HepG2 (cell line): ENCODE results near the gene MYBPC3. TPM values are rescaled to one million over a fixed set of nuclear protein-coding genes. Genes with fewer than 3 reads are reported as not detected.

Experiments used
- ARHGAP35 ChIP-seq: sonication (generic); formaldehyde crosslinking; IDR thresholded peaks from 2 replicates; pipeline ENCODE4 v1.9.0; 2022; ENCODE audit warnings: mild to moderate bottlenecking, inconsistent platforms, moderate library complexity, missing genetic modification reagents, borderline replicate concordance
- CEBPB ChIP-seq: IDR thresholded peaks from 2 replicates; pipeline ENCODE4 v1.6.1; 2011; ENCODE audit warnings: low read depth, low read length, improper control_type of control experiment, borderline replicate concordance
- DPF2 ChIP-seq: sonication (generic); formaldehyde crosslinking; IDR thresholded peaks from 2 replicates; pipeline ENCODE4 v1.4.0; 2020; ENCODE audit warnings: mild to moderate bottlenecking, low read depth, missing genetic modification reagents, borderline replicate concordance
- FIP1L1 ChIP-seq: fragments of 200-400 bp; formaldehyde crosslinking; IDR thresholded peaks from 2 replicates; pipeline ENCODE4 v1.6.1; 2018; ENCODE audit warnings: low read depth, mild to moderate bottlenecking, low read length, moderate library complexity, borderline replicate concordance; ENCODE audit not compliant: insufficient read depth
- FOXA1 ChIP-seq, 2 experiments: fragments of 450-650 bp in 1 of 2; sonication (generic) in 1 of 2; formaldehyde crosslinking in 1 of 2; IDR thresholded peaks; 2 replicates each; pipeline versions ENCODE4 v1.4.0 to v1.6.1; 2016 to 2020; ENCODE audit warnings: missing genetic modification reagents in 1 of 2
- JUND ChIP-seq: sonication (generic); formaldehyde crosslinking; IDR thresholded peaks from 2 replicates; pipeline ENCODE4 v1.8.0; 2022; ENCODE audit warnings: mild to moderate bottlenecking, missing genetic modification reagents
- KAT2B ChIP-seq: fragments of 150-350 bp; IDR thresholded peaks from 2 replicates; pipeline ENCODE4 v1.6.1; 2014; ENCODE audit warnings: low read depth, low read length, borderline replicate concordance
- SP1 ChIP-seq, 2 experiments: fragments of 450-650 bp in 1 of 2; sonication (generic) in 1 of 2; formaldehyde crosslinking in 1 of 2; IDR thresholded peaks; 2 replicates each; pipeline versions ENCODE4 v1.4.0 to v1.6.1; 2016 to 2020; ENCODE audit warnings: missing genetic modification reagents in 1 of 2
- U2AF1 ChIP-seq: fragments of 200-400 bp; formaldehyde crosslinking; optimal IDR thresholded peaks from 2 replicates; pipeline ENCODE3; 2017; ENCODE audit warnings: mild to moderate bottlenecking, low read depth, low read length
- ZBTB33 ChIP-seq: sonication (generic); formaldehyde crosslinking; IDR thresholded peaks from 2 replicates; pipeline ENCODE4 v1.4.0; 2020; ENCODE audit warnings: missing genetic modification reagents
- ZBTB7A ChIP-seq: sonication (generic); formaldehyde crosslinking; IDR thresholded peaks from 2 replicates; pipeline ENCODE4 v1.8.0; 2022; ENCODE audit warnings: mild to moderate bottlenecking, missing genetic modification reagents
- ZKSCAN1 ChIP-seq: fragments of 150-350 bp; IDR thresholded peaks from 2 replicates; pipeline ENCODE4 v1.6.1; 2014; ENCODE audit warnings: low read length
- ZNF20 ChIP-seq: sonication (generic); formaldehyde crosslinking; IDR thresholded peaks from 2 replicates; pipeline ENCODE4 v1.4.0; 2020; ENCODE audit warnings: mild to moderate bottlenecking, moderate library complexity, missing genetic modification reagents
- ZNF552 ChIP-seq: sonication (generic); formaldehyde crosslinking; IDR thresholded peaks from 2 replicates; pipeline ENCODE4 v1.9.0; 2022; ENCODE audit warnings: missing genetic modification reagents, mild to moderate bottlenecking, borderline replicate concordance
- ZNF7 ChIP-seq: IDR thresholded peaks from 2 replicates; pipeline ENCODE4 v1.6.1; 2016; ENCODE audit warnings: missing biosample characterization, missing genetic modification reagents
- ZZZ3 ChIP-seq: sonication (generic); formaldehyde crosslinking; IDR thresholded peaks from 2 replicates; pipeline ENCODE4 v1.4.0; 2020; ENCODE audit warnings: missing genetic modification reagents, mild to moderate bottlenecking, borderline replicate concordance
- polyA plus RNA-seq, 8 experiments: library from polyadenylated mRNA; depleted of rRNA in 3 of 8; stranded (reverse) in 7 of 8; unstranded in 1 of 8; fragments of >200 nt; fragmentation: Illumina TruSeq in 4 of 8; extraction: Trizol in 4 of 8; gene quantifications; 2 replicates each; pipeline versions ENCODE4 v1.2.1 to v1.2.3, GENCODE V29; 2011 to 2016; ENCODE audit warnings: low read depth in 4 of 8, missing spikeins in 1 of 8, mixed read lengths in 1 of 8; ENCODE audit not compliant: insufficient read depth in 1 of 8
- total RNA-seq, 5 experiments: library from RNA; depleted of rRNA; stranded (reverse); fragments of >200 nt; fragmentation: Illumina TruSeq; extraction: Trizol; gene quantifications; 2 replicates each; pipeline ENCODE4 v1.2.3, GENCODE V29; 2016; ENCODE audit warnings: low read depth in 1 of 5
- TF ChIP-seq, protein P1 (sequence below): sonication (generic); formaldehyde crosslinking; IDR thresholded peaks from 2 replicates; pipeline ENCODE4 v1.9.0; 2021; ENCODE audit warnings: missing genetic modification reagents, mild to moderate bottlenecking, borderline replicate concordance
- TF ChIP-seq, protein P2 (sequence below): sonication (generic); formaldehyde crosslinking; IDR thresholded peaks from 2 replicates; pipeline ENCODE4 v1.4.0; 2020; ENCODE audit warnings: missing genetic modification reagents, low read depth, mild to moderate bottlenecking, borderline replicate concordance
- TF ChIP-seq, protein P3 (sequence below): sonication (generic); formaldehyde crosslinking; IDR thresholded peaks from 2 replicates; pipeline ENCODE4 v1.5.1; 2020; ENCODE audit warnings: missing genetic modification reagents, mild to moderate bottlenecking, borderline replicate concordance

The MYBPC3 gene
- total and polyA plus RNA-seq, 2 of the 13 experiments (the other 11 are each of a cell fraction or from before 2014, with no cell fraction given) = not detected

GRCh38 chr11:47394322-47395222 lies 42.1 kb upstream of the MYBPC3 start (continued):
- TF ChIP-seq CEBPB (peak; percentile 68; the same call in 1 of the 2 replicates), ZKSCAN1 (no peak), JUND (CRISPR knock-in tag) (no peak), FOXA1 (IDR thresholded peaks at IDR 0.05) (no peak), FOXA1 (CRISPR knock-in tag; IDR thresholded peaks at IDR 0.05) (peak; percentile 31; the same call in 1 of the 2 replicates), ARHGAP35 (CRISPR knock-in tag) (no peak), ZNF552 (CRISPR knock-in tag) (no peak), ZZZ3 (CRISPR knock-in tag) (no peak), ZNF20 (CRISPR knock-in tag) (no peak), KAT2B (no peak), SP1 (IDR thresholded peaks at IDR 0.05) (no peak), SP1 (CRISPR knock-in tag; IDR thresholded peaks at IDR 0.05) (no peak), FIP1L1 (no peak), ZBTB7A (CRISPR knock-in tag) (peak; percentile 72; the same call in 1 of the 2 replicates), DPF2 (CRISPR knock-in tag) (no peak), ZBTB33 (CRISPR knock-in tag) (peak; percentile 94), ZNF7 (CRISPR knock-in tag) (no peak), U2AF1 (no peak)
- TF ChIP-seq, protein P1, sequence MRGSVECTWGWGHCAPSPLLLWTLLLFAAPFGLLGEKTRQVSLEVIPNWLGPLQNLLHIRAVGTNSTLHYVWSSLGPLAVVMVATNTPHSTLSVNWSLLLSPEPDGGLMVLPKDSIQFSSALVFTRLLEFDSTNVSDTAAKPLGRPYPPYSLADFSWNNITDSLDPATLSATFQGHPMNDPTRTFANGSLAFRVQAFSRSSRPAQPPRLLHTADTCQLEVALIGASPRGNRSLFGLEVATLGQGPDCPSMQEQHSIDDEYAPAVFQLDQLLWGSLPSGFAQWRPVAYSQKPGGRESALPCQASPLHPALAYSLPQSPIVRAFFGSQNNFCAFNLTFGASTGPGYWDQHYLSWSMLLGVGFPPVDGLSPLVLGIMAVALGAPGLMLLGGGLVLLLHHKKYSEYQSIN (CRISPR knock-in tag) = no peak
- TF ChIP-seq, protein P2, sequence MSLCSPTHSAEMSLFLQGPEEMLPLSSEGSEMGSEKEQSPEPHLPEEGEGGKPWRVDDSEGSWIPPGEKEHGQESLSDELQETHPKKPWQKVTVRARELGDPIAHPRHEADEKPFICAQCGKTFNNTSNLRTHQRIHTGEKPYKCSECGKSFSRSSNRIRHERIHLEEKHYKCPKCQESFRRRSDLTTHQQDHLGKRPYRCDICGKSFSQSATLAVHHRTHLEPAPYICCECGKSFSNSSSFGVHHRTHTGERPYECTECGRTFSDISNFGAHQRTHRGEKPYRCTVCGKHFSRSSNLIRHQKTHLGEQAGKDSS = no peak
- TF ChIP-seq, protein P3, sequence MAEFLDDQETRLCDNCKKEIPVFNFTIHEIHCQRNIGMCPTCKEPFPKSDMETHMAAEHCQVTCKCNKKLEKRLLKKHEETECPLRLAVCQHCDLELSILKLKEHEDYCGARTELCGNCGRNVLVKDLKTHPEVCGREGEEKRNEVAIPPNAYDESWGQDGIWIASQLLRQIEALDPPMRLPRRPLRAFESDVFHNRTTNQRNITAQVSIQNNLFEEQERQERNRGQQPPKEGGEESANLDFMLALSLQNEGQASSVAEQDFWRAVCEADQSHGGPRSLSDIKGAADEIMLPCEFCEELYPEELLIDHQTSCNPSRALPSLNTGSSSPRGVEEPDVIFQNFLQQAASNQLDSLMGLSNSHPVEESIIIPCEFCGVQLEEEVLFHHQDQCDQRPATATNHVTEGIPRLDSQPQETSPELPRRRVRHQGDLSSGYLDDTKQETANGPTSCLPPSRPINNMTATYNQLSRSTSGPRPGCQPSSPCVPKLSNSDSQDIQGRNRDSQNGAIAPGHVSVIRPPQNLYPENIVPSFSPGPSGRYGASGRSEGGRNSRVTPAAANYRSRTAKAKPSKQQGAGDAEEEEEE (CRISPR knock-in tag) = no peak
